ENCODE data around the gene PTGS1.

DNA sequence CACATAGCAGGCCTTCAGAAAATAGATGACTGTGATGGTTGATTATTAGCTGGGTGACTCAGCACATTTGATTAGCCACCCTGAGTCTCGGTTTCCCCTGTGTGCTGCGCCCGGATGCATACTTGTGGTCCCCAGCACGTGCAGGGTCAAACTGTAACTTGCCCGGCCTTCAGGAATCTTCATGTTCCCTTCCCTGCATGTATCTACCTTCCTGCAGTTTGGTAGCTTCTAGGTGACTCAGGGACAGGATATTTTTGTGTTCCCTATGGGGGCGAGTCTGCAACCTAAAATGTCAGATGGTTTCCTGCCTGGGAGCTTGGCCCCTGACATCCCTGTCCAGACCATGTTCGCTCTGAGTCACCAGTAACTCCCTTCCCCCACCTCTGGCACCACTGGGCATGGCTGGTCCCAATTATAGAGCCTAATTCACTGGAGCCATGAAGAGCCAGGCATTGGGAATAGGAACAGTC is 13.2 kb downstream of the PTGS1 start:
- TF ChIP-seq CTCF (IDR thresholded peaks at IDR 0.05; ENCODE audit: low read length) (no peak), EZH2phosphoT487 (IDR thresholded peaks at IDR 0.05; ENCODE audit: low read length) (no peak)

Data from MM.1S (cell line).